Prostate gland (tissue), 2 donors: Measurements from ENCODE around the gene CARD18. TPM values are rescaled to one million over a fixed set of nuclear protein-coding genes. Genes with fewer than 3 reads are reported as not detected.

Experiments
- DNase-seq: peaks from one replicate; pipeline ENCODE4 v3.0.0-alpha.2; 2019; ENCODE audit warnings: low spot score
- H3K27ac ChIP-seq, 2 donors: fragments of 200-600 bp; sonication (generic); 2 replicates each; pipeline ENCODE4 v1.5.1; 2017 to 2019
- H3K27me3 ChIP-seq: fragments of 200-600 bp; sonication (generic); replicated peaks from 2 replicates; pipeline ENCODE4 v1.5.1; 2019; ENCODE audit not compliant: insufficient read depth
- H3K36me3 ChIP-seq, 2 donors: fragments of 200-600 bp; sonication (generic); 1 replicate in 1 of 2; 2 replicates in 1 of 2; pipeline versions ENCODE4 v1.5.1 to v1.8.1; 2017 to 2019
- H3K4me1 ChIP-seq: fragments of 200-600 bp; sonication (generic); replicated peaks from 2 replicates; pipeline ENCODE4 v1.5.1; 2019
- H3K4me3 ChIP-seq, 2 donors: fragments of 200-600 bp; sonication (generic); 2 replicates each; pipeline ENCODE4 v1.5.1; 2017 to 2019
- H3K9me3 ChIP-seq: fragments of 200-600 bp; sonication (generic); 2 replicates; pipeline ENCODE4 v1.5.1; 2017
- CTCF ChIP-seq, 4 experiments: fragments of 200-600 bp in 2 of 4; fragments of 450-650 bp in 2 of 4; sonication (generic) in 2 of 4; IDR thresholded peaks; 1 replicate in 3 of 4; 2 replicates in 1 of 4; pipeline ENCODE4 v1.5.1; 2016 to 2019; ENCODE audit warnings: antibody characterized with exemption in 4 of 4, mild to moderate bottlenecking in 2 of 4, moderate library complexity in 2 of 4
- POLR2A ChIP-seq: fragments of 450-650 bp; IDR thresholded peaks from one replicate; pipeline ENCODE4 v1.6.1; 2016; ENCODE audit warnings: antibody characterized with exemption, mild to moderate bottlenecking
- POLR2AphosphoS5 ChIP-seq: sonication (generic); formaldehyde crosslinking; IDR thresholded peaks from one replicate; pipeline ENCODE4 v1.6.1; 2017; ENCODE audit warnings: antibody characterized with exemption
- WGBS: methylation state at CpG from one replicate; pipeline ENCODE4 v1.1.5; 2018; 5-methylcytosine and 5-hydroxymethylcytosine counted together
- intact Hi-C: fragments of 100-400 bp; cut with DNase I; formaldehyde crosslinking; loops from one replicate; pipeline ENCODE4 v1.14.2; 2022
- total RNA-seq, 2 donors: library from RNA; depleted of rRNA; stranded (reverse); fragments of >200 nt; gene quantifications; one replicate each; pipeline ENCODE4 v1.1.0, GENCODE V29; 2016

The CARD18 gene
- total RNA-seq, 2 donors from 2014 or later: not detected

GRCh38 chr11:105144887-105145286, 5.3 kb upstream of the CARD18 start:
- Histone ChIP-seq H3K4me1 (no peaks in the 10 kb centered on the region), H3K27me3 (no peaks in the 10 kb centered on the region), H3K27ac (no peak overlapping the region), H3K4me3 (no peak overlapping the region), H3K9me3 (no peaks in the 10 kb centered on the region), H3K36me3 (no peaks in the 10 kb centered on the region)
- intact Hi-C loops: no loop called here
- DNase-seq: no peak
- WGBS: 67% methylated on average over 2 of the region's 2 CpGs
- TF ChIP-seq CTCF (IDR thresholded peaks at IDR 0.05) (no peak), POLR2A (no peak), POLR2AphosphoS5 (no peak)

- WGBS: 95% methylated on average over 1 of the region's 1 CpG
- H3K36me3 ChIP-seq: no peaks in the 10 kb centered on the region
- TF ChIP-seq CTCF (IDR thresholded peaks at IDR 0.05): no peak
- TF ChIP-seq POLR2A: no peak
- no peaks in the 10 kb centered on the region for H3K27me3 ChIP-seq
- H3K4me3 ChIP-seq: no peak overlapping the region
- H3K9me3 ChIP-seq: no peaks in the 10 kb centered on the region
- H3K4me1 ChIP-seq: no peaks in the 10 kb centered on the region
- intact Hi-C loops: no loop called here
- DNase-seq: no peak
- H3K27ac ChIP-seq: no peak overlapping the region
Measured at GRCh38 chr11:105142167-105142566, 2.6 kb upstream of the CARD18 start.

- no peaks in the 10 kb centered on the region for H3K27me3 ChIP-seq
- intact Hi-C loops: no loop called here
- H3K9me3 ChIP-seq: no peaks in the 10 kb centered on the region
- no peak for TF ChIP-seq POLR2AphosphoS5
- no peak for TF ChIP-seq POLR2A
- no peak for TF ChIP-seq CTCF (IDR thresholded peaks at IDR 0.05)
- H3K36me3 ChIP-seq: no peaks in the 10 kb centered on the region
- H3K27ac ChIP-seq: no peak overlapping the region
- 61% methylated on average over 1 of the region's 1 CpG for WGBS
- DNase-seq: no peak
- H3K4me1 ChIP-seq: no peaks in the 10 kb centered on the region
- H3K4me3 ChIP-seq: no peak overlapping the region
Measured at GRCh38 chr11:105137286-105137685, 2.3 kb downstream of the CARD18 start.

GRCh38 chr11:105135883-105136282, 3.7 kb downstream of the CARD18 start:
- Histone ChIP-seq H3K36me3 (no peaks in the 10 kb centered on the region), H3K4me1 (no peaks in the 10 kb centered on the region), H3K4me3 (no peak overlapping the region), H3K27ac (no peak overlapping the region), H3K9me3 (no peaks in the 10 kb centered on the region), H3K27me3 (no peaks in the 10 kb centered on the region)
- 59% methylated on average over 4 of the region's 4 CpGs for WGBS
- DNase-seq: no peak
- TF ChIP-seq CTCF (IDR thresholded peaks at IDR 0.05): no peak
- no peak for TF ChIP-seq POLR2A
- no peak for TF ChIP-seq POLR2AphosphoS5
- intact Hi-C loops: no loop called here

GRCh38 chr11:105132716-105133511, 6.7 kb downstream of the CARD18 start:
- DNase-seq: no peak
- H3K9me3 ChIP-seq: no peaks in the 10 kb centered on the region
- intact Hi-C loops: no loop called here
- H3K27ac ChIP-seq: no peak overlapping the region
- H3K27me3 ChIP-seq: no peaks in the 10 kb centered on the region
- H3K36me3 ChIP-seq: no peaks in the 10 kb centered on the region
- H3K4me3 ChIP-seq: no peak overlapping the region
- no peak for TF ChIP-seq POLR2AphosphoS5
- TF ChIP-seq POLR2A: no peak
- TF ChIP-seq CTCF (IDR thresholded peaks at IDR 0.05): no peak
- WGBS: 85% methylated on average over 8 of the region's 8 CpGs
- no peaks in the 10 kb centered on the region for H3K4me1 ChIP-seq
